Mammary epithelial cell (primary cell): Measurements from ENCODE around the gene ZNF398.

Experiments used
- EZH2 ChIP-seq: IDR thresholded peaks from 2 replicates; pipeline ENCODE4 v1.6.1; 2012; ENCODE audit warnings: low read length, inconsistent platforms, borderline replicate concordance
- TF ChIP-seq, protein P1 (sequence below), 2 donors: IDR thresholded peaks in 1 of 2; conservative IDR thresholded peaks in 1 of 2; 2 replicates each; pipeline ENCODE4 v1.5.1; 2011 to 2012; ENCODE audit warnings: inconsistent platforms in 2 of 2, low read length in 2 of 2, mild to moderate bottlenecking in 2 of 2, control low read depth in 1 of 2, low read depth in 1 of 2; ENCODE audit not compliant: insufficient read depth in 1 of 2; ENCODE audit errors: extremely low read depth in 1 of 2

DNA sequence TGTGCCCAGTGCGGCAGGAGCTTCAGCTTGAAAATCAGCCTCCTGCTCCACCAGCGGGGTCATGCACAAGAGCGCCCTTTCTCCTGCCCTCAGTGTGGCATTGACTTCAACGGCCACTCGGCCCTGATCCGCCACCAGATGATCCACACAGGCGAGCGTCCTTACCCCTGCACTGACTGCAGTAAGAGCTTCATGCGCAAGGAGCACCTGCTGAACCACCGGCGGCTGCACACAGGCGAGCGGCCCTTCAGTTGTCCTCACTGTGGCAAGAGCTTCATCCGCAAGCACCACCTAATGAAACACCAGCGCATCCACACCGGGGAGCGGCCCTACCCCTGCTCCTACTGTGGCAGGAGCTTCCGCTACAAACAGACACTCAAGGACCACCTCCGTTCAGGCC is 32.0 kb downstream of the ZNF398 start:
- TF ChIP-seq, protein P1, sequence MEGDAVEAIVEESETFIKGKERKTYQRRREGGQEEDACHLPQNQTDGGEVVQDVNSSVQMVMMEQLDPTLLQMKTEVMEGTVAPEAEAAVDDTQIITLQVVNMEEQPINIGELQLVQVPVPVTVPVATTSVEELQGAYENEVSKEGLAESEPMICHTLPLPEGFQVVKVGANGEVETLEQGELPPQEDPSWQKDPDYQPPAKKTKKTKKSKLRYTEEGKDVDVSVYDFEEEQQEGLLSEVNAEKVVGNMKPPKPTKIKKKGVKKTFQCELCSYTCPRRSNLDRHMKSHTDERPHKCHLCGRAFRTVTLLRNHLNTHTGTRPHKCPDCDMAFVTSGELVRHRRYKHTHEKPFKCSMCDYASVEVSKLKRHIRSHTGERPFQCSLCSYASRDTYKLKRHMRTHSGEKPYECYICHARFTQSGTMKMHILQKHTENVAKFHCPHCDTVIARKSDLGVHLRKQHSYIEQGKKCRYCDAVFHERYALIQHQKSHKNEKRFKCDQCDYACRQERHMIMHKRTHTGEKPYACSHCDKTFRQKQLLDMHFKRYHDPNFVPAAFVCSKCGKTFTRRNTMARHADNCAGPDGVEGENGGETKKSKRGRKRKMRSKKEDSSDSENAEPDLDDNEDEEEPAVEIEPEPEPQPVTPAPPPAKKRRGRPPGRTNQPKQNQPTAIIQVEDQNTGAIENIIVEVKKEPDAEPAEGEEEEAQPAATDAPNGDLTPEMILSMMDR (conservative IDR thresholded peaks at IDR 0.05 in 1 of 2, IDR thresholded peaks at IDR 0.05 in 1 of 2; ENCODE audit: extremely low read depth in 1 of 2, insufficient read depth in 1 of 2, low read depth in 1 of 2, low read length in 2 of 2), result no peak
- TF ChIP-seq EZH2, result no peak
